NCI-H1417 (cell line): ENCODE measurements around the gene RNF212B.
A peak's percentile ranks its signal among the peaks of the same experiment; 100 is the strongest.

Source experiments
- DNase-seq, 3 experiments: peaks; one replicate each; lab custom pipeline; 2025; lab: John Stamatoyannopoulos, UW

The RNF212B gene

DNA sequence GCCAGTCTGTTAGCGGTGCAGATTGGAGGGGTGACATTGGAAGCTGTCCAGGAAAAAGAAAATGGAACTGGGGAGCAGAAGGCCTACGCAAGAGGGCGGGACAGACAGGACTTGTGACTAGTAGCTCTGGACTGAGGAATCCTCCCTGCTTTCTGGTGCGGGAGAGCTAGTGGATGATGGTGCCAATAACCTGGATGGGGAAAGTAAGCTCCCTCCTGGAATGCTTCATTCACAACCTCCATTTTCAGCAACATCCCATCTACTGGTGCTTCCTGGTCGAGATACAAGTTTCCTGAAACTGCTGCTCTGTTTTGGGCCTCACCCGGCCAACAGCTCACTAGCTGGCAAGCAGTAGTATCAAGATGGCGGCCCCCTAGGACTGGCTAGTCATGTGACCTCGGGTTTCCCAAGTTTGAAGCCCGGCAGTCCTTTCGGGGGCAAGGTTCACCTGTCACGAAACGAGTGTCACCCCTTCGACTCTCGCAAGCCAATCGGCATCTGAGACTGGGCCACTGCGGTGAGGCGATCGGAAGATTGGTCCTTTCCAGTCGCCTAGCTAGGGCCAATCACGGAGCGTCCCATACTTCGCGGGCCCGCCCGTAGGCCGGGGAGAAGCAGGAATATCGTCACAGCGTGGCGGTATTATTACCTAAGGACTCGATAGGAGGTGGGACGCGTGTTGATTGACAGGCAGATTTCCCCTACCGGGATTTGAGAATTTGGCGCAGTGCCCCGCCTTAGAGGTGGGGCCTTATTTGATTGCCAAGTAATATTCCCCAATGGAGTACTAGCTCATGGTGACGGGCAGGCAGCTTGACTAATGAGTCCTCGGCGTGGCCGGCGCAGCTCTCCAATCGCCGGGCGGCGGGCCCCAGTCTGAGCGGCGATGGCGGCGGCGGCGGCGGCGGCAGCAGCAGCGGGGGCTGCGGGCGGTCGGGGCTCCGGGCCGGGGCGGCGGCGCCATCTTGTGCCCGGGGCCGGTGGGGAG is 83.1 kb downstream of the RNF212B start, which contains the start of gene PABPN1:
Gene PABPN1, plus strand, starts transcription at position 874 of the 988 bp plus-strand sequence. Its CDS starts 13 bp downstream, at position 887.
- DNase-seq = peak; percentile 100

DNA sequence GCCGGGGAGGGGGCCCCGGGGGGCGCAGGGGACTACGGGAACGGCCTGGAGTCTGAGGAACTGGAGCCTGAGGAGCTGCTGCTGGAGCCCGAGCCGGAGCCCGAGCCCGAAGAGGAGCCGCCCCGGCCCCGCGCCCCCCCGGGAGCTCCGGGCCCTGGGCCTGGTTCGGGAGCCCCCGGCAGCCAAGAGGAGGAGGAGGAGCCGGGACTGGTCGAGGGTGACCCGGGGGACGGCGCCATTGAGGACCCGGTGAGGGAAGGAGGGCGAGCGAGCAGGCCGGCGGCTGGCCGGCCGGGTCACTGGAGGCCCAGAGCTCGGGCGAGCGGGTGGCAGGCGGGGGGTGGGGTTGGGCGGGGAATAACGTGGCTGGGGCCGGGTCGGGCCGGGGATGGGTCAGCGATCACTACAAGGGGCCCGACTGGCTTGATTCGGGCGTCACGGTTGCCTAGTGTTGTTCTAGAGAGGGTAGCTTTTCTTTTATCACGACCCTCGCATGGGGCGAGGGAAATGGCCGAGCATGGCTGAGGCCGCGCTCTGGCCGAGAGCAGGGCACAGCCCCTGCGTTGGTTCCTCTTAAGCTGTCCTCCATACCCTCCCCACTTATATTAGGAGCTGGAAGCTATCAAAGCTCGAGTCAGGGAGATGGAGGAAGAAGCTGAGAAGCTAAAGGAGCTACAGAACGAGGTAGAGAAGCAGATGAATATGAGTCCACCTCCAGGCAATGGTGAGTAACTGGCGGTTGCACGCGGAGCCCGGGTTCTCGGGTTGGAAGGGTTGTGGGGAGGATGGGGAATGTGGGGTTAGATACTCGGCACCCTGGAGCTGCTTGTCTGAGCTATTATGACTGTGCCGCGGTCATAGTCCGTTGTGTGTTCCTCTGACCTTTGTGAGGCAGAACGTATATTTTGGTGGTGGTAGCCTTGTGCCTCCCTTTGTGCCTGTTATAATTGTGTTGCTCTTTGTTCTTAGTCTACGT is 84.1 kb downstream of the RNF212B start:
- peak in 2 of 3 experiments; percentile 68 to 77 for DNase-seq
